NCI-H1930 (cell line): ENCODE data around the gene TSPOAP1.
"Not testable (repeated sequence)": the region's sequence is repeated elsewhere in the genome, so short reads cannot be mapped to it uniquely, and the experiment has no call there.

ENCODE experiments used
- DNase-seq, 2 experiments: peaks; one replicate each; lab custom pipeline; 2025; lab: John Stamatoyannopoulos, UW

The TSPOAP1 gene

DNA sequence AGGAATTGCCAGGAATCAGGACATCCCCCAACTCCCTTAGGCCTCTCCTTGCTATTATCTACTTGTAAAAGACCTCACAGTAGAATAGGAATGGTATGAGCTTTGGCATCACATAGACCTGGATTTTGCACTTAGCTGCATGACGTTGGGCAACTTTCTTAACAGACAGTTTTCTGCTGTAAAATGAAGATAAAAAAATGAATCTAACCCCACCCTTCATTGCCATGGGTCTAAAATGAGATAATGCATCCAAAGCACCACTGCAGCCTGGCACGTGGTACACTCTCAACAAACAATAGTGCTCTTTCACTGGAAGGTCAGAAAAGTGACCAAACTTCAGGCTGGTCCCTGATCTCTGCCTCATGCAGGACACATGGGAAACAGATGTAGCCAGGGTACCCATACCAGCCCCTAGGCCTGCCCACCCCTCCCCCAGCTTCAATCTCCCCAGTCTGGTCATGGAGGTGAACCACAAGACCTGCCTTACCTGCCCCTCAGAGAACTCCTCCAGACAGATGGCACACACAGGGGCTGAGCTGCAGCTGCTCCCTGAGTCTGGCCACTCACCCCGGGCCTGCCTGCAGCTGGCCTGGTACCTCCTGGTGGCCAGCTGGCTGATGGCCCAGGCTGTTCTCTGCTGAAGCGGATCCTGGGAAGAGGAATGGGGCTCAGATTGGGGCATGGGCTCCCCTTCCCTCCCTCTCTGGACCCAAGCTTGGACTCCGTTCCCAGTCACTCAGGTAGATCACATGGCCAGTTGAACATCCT lies 31.9 kb upstream of the TSPOAP1 start:
- DNase-seq: no peak

DNA sequence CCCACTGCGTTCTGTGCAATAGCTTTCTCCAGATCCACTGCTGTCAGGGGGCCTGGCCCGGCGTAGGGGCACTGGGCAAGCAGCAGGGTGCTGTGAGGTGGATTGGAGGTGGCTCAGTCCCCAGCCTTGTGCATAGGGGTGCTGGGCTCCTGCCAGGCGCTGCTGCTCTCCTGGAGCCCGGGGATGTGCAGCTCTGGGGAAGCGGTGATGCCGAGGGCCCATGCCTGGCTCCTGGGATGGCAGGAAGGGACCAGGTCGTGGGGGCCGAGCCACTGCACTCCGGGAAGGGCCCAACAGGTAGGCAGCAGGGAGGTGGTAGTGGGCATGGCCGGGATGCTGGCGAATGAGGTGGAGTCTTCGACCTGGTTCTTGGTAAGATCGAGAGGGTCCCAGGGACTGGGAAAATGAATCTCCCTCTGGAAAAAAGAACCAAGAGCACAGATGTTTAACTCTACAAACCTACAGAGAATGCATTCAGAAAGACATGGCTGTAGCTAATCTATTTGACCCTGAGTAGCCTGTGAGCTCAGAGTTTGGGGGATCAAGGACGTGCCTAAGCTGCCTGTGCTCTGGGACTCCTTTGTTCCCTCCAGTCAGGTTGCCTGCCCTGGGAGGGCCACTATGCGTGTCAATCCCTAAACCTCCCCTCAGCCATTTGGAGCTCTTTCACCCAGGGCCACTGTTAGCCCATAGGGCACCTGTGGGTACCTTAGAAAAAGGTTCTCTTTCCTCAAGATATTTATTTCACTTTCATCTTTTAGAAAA lies 30.0 kb upstream of the TSPOAP1 start:
- DNase-seq: no peak

DNA sequence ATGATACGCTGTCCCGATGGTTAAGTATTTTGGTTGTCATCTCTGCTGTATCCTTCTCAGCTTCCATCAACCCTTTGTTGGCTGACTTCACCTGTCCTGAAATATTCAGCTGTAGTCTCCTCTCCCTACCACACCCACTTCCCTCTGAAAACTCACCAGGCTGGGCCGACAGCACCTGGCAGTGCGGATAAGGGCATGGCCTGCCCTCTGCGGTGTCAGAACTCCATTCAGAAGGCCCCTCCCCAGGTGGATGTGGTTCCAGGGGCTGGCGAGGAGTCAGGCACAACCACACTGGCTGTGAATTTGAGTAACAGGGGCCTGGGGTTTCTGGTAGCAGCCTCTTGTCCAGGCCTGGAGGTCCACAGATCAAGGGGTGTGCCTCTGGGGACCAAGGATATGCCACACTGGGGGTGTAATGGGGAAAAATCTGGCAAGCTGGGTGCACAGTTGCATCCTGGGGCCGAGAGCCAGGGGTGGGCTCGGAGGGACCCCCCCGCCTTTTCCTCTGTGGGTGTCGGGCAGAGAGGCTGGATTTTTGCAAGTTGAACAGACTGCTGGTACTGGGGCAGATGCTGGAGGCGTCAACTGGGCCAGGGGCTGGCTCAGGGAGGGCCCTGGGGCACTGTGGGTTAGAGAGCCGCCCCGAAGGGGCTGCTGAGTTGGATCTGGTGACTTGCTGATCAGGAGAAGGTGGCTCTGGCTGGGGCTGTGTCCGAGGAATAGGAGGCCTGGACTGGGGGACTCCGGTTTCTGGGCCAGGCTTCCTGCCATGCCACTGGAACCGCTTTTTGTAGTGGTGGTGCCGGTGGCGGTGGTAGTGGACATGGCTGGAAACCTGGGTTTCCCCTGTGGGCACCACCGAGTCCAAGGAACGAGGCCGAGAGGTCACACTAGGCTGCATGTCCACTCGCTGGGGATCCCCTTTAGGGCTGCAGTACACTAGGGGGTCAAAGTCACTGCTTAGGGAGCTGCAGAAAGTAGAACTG lies 29.0 kb upstream of the TSPOAP1 start:
- DNase-seq: no peak

DNA sequence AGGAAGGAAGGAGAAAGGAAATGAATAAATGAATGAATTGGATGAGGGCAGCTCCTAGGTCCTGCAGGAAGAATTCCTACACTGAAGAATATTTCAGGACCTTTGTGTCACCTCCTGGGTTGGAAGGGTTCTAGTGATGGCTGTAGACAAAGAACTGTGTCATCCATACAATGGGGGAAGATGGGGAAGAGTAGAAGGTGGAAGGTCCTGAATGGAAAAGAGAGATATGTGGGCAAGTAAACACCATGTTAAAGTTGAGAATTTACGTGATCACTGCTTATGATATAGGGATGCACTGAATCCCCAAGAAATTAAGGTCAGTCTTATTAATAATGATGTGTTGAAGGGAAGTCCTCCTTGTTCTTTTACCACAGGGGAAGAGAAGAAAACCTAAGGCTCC lies 27.6 kb upstream of the TSPOAP1 start:
- DNase-seq: no peak

DNA sequence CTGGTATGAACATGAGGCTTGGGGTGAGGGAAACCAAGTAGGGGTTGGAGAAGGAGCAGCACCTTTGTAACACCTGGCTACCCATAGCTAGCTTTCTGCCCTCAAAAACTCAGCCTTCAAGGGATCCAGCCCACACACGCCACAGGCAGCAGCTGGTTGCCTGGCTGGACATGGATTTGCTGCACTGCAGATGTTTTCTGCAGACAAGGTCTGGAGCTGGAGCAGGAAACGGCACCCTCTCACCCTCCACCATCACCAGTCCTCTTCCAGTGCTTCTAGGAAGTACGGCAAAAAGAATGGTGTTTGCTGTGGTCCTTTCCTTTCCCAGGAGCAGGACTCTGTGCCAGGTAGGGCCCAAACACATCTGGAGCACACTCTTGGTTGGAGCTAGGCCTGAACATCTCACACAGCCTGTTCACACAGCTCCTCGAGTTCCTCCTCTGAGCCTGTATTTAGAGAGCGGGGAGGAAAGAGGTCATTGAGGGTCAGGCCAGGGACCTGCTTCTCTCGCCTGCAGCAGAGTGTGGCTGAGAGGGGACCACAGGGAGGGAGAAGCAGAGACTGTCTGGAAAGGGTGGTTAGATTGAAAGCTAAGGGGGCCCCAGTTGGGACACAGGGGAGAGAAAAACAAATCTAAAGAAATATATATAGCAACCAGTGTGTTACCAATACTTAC lies 26.1 kb upstream of the TSPOAP1 start:
- DNase-seq: no peak

DNA sequence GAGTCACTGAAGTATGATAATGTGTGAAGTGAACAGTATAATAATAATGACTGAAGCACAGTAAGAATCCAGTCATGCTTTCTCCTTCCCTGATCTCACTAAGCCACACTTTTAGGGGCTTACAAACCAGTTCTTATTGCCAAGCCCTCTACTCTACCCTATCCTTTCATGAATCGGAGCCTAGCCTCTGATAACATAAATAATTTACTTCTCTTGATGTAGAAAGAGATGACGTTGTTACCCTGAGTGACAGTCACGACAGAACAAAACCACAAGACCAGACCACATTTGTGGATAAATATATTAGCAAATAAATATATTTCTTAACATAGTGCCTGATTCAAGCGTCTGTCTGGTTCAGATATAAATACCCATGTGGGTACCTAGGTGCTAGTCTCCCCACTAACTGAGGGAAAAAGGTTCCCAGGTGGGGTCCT lies 24.8 kb upstream of the TSPOAP1 start:
- no peak for DNase-seq

DNA sequence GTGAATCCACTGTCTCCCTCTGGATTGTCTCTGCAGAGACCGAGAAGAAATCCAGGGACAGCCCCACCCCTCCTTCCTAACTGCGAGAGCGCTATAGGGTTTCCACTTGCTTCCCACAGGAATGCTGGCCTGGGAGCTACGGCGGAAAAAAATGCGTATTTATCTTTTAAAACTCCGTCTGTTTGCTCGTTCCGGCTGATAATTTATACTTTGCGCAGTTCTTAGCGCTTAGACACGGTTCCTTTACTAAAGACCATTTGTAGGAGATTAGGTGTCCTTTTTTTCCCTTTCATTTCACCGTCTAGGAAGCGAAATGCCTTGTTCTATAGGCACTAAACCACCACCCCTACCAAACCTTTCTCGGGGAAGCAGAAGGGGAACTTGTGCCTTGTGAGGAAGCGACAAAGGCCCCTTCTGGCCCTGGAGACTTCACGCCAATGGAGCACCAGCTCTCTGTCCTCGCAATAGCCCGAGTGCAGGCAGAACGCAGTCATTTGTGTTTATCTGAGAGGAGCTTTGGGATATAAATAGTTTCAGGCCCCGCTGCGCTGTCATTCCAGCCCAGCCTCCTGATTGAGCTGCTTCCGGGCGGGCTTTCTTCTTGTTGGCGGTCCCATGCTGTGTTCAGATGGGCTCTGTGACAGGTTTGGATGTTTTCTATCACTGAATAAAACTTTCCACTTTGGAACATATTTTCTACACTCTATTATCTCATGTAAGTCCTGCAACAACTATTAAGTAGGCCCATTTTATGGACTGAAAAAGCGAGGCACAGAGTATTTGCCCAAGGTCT lies 24.2 kb upstream of the TSPOAP1 start:
- DNase-seq: peak in 1 of 2 experiments; percentile 62

DNA sequence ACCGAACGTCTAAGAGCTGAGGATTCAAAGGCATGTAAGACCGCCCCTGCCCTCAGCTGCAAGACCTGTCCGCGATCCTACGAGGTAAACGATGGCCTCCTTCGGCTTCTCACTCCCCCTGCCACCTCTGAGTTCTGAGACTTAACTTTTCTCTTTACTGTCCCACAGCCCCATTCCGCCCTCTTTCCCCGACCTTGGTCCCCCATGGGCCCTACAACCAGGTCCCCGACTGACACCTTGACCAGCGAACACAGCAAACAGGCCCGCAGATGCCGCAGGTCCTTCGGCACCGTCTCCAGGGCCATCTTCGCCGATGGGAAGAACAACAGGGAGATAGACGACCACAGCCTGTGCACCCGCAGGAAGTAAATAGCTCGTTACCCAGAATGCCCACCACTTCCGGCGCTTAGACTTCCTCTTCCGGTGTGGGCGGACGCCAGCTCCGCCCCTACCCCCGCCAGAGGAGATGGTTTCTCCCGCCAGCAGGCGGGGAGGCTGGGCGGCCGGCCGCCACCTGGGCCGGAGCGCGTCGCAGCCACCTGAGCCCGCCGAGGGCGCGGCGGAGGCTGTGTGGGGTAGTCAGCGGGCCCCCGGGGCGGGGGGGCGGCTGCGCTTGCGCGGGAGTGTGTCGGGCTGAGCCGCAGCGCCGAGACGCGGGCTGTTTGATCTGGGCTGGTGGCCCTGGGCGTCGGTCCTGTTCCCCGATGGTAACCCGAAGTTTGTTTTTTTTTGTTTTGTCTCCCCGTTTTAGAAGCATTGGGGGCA lies 23.4 kb upstream of the TSPOAP1 start, which contains the start of gene SUPT4H1:
SUPT4H1 (minus strand) TSS at position 371 of the 765 bp plus-strand sequence; CDS start at position 305, 66 bp downstream.
- DNase-seq: peak; percentile 92 to 99

DNA sequence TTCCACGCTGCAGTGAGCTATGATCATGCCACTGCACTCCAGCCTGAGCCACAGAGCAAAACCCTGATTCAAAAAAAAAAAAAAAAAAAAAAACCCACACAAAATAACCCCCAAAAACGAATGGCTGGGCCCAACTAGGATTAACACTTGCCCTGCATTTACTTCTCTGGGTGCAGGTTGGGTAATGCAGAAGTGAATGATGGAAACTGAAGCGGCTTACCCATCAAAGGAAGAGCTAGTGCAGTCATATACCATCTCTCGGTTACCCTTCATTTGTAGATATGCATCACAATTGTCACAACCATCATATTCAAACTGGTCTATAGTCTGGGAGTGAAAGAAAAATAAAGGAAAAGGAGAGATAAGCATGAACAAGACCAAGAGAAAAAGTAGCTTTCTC lies 22.6 kb upstream of the TSPOAP1 start:
- no peak for DNase-seq

DNA sequence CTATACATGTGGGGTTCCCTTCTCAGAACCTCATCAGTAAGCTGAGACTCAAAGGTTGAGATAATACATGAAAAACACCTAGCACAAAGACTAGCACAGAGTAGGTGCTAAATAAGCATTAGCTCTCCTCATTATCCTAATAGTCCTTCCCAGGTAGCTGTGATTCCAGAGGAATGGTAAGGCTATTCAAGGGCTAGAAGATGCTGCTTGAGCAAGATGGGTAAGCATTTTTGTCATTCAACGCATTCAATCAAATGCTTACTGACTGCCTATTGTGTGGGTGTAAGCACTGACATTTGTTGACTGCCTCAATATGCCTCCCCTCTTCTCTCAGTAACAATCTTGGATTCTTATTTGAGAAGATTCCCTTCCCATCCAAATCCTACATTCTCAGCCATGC lies 19.4 kb upstream of the TSPOAP1 start:
- no peak for DNase-seq

DNA sequence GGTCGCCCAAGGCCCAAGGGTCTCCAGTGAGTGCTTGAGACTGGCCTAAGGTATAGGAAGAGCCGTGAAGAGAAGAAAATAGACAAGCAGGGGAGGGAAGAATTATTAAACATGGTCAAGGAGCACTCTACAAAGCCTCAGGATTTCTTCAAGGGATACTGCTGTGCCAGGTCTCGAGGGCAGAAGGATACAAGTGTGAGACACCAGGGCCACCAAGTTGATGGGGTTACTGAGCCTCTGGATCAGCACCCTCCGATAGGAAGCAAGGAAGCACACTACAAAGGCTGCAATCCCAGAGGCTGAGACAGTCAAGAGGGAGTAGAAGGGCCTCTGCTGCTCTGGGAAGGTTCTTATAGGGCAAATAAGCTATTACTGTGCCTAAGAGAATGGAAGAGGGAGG lies 16.9 kb upstream of the TSPOAP1 start:
- no peak for DNase-seq

DNA sequence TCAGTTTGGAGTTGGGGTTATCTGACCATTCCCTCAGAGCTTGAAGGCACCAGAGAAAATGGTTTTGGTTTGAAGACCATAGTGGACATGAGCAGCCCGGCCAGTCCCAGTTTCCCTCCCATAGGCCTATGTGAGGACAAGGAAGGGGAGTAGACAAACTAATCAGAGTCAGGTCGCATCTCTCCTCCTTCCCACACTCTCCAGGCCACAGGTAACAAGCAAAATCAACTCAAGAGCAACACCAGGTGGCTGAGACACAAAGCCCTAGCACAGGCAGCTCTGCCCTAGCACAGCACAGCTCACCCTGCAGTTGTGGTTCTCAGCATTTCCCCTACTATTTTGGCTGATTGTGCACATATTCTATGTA lies 16.2 kb upstream of the TSPOAP1 start:
- DNase-seq: no peak

DNA sequence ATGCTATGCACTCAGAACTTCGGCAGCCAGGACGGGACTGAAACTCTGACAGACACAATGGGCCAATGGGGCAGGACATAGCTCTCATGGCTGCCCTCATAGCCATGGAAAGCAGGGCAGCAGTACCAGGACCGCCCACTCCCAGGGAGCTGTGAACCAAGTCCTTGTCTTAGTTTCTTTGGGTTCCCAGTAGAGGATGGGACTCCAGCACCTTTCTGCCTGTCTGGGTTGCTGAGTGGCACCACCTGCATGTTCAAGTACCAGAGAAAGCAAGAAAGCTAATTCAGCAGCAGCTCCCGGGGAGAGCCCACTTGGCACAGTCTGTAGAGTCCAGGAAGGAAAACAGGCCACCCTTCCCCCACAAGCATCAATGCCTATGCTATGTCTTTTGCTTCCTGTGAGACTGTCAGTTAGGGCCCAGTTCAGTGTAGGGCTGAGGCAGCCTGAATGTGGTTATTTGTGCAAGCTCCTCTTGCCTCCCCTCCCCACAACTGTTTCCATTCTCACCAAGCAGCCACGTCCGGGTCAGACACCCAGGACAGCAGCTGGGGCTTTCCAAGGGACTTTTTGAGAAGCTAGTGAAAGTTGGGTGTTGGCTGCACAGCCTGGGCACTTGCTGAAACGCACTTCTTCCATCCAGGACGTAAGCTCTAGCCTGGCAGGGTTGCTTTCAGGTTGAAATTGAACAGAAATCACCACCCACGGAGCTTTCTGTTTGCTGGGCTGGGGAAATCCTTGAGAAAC lies 15.6 kb upstream of the TSPOAP1 start:
- DNase-seq: no peak

DNA sequence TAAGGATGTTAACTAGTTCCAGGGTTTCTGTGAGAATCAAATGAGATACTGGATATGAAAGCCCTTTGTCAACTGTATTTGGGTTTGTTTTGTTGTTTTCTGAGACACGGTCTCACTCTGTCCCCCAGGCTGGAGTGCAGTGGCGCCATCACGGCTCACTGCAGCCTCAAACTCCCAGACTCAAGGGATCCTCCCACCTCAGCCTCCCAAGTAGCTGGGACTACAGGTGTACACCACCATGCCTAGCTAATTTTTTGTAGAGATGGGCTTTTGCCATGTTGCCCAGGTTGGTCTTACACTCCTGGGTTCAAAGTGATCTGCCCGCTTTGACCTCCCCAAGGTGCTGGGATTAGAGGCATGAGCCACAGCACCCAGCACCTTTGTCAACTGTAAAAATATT lies 14.5 kb upstream of the TSPOAP1 start:
- no peak for DNase-seq

DNA sequence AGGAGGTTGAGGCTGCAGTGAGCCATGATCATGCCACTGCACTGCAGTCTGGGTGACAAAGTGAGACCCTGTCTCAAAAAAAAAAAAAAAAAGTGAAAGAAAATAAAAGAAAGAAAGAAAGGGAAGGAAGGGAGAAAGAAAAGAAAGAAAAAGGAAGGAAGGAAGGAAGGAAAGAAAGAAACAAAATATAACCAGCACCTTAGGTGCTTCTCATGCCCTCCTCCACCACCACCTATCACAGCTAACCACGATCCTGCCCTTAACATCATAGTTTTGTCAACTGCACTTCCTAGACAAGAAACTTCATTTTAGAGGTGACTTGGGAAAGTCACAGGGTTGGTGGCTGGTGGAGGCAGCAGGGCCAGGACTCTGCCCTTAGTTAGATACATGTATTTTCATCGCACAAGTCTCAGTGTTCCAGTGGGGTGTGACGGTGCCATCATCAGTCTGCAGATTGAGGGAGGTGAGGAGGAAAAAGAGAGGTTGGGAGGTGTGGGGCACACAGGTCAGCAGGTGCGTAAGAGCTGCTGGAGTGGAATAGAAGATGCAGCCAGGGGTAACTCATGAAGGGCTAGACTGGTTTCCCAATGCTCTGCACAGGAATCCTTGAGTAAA lies 13.4 kb upstream of the TSPOAP1 start:
- DNase-seq: no peak

DNA sequence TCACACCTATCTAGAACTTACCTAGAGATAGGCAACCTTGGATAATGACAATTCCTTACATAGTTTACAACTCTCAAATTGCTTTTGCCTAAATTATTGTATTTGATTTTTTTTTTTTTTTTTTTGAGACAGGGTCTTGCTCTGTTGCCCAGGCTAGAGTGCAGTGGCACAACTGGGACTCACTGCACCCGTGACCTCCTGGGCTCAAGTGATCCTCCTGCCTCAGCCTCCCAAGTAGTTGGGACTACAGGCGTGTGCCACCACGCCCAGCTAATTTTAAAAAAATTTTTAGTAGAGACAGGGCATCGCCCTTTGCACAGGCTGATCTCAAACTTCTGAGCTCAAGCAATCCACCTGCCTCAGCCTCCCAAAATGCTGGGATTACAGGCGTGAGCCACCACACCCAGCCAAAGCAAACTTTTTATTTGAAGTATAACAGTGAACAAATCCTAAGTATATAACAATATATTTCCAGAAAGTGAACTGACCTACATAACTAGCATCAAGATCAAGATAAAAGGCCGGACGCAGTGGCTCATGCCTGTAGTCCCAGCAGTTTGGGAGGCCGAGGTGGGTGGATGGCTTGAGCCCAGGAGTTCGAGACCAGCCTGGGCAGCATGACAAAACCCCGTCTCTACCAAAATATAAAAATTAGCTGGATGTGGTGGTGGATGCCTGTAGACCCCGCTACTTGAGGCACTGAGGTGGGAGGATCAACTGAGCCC lies 12.7 kb upstream of the TSPOAP1 start:
- not testable (repeated sequence) for DNase-seq

DNA sequence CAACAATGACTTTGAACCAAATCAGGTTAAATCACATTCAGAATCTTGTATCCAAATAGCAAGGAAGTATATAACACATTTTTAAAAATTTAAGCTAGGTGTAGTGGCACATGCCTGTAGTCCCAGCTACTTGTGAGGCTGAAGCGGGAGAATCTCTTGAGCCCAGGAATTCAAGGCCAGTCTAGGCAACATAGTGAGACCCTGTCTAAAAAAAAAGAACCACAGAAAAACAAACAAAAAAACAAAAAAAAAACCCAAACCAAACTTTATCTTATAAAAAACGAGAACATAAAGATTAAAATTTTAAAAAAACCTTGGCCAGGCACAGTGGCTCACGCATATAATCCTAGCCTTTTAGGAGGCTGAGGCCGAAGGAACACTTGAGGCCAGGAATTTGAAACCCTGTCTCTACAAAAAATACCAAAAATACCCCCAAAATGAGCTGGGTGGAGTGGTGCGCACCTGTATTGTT lies 11.8 kb upstream of the TSPOAP1 start:
- no peak for DNase-seq
